HepG2 (cell line): ENCODE results near the gene NFX1. TPM values are rescaled to one million over a fixed set of nuclear protein-coding genes. Genes with fewer than 3 reads are reported as not detected.
A peak's percentile ranks its signal among the peaks of the same experiment; 100 is the strongest.

ENCODE experiments used
- TBP ChIP-seq: sonication (generic); formaldehyde crosslinking; IDR thresholded peaks from 2 replicates; pipeline ENCODE4 v1.5.0; 2020; ENCODE audit warnings: missing genetic modification reagents
- ZNF329 ChIP-seq: sonication (generic); formaldehyde crosslinking; IDR thresholded peaks from 2 replicates; pipeline ENCODE4 v1.9.0; 2021; ENCODE audit warnings: low read depth, mild to moderate bottlenecking, missing genetic modification reagents
- ZNF543 ChIP-seq: sonication (generic); formaldehyde crosslinking; IDR thresholded peaks from 2 replicates; pipeline ENCODE4 v1.4.0; 2020; ENCODE audit warnings: mild to moderate bottlenecking, missing genetic modification reagents
- ZZZ3 ChIP-seq: sonication (generic); formaldehyde crosslinking; IDR thresholded peaks from 2 replicates; pipeline ENCODE4 v1.4.0; 2020; ENCODE audit warnings: missing genetic modification reagents, mild to moderate bottlenecking, borderline replicate concordance
- polyA plus RNA-seq, 8 experiments: library from polyadenylated mRNA; depleted of rRNA in 3 of 8; stranded (reverse) in 7 of 8; unstranded in 1 of 8; fragments of >200 nt; fragmentation: Illumina TruSeq in 4 of 8; extraction: Trizol in 4 of 8; gene quantifications; 2 replicates each; pipeline versions ENCODE4 v1.2.1 to v1.2.3, GENCODE V29; 2011 to 2016; ENCODE audit warnings: low read depth in 4 of 8, missing spikeins in 1 of 8, mixed read lengths in 1 of 8; ENCODE audit not compliant: insufficient read depth in 1 of 8
- total RNA-seq, 5 experiments: library from RNA; depleted of rRNA; stranded (reverse); fragments of >200 nt; fragmentation: Illumina TruSeq; extraction: Trizol; gene quantifications; 2 replicates each; pipeline ENCODE4 v1.2.3, GENCODE V29; 2016; ENCODE audit warnings: low read depth in 1 of 5
- TF ChIP-seq, protein P1 (sequence below): sonication (generic); formaldehyde crosslinking; IDR thresholded peaks from 2 replicates; pipeline ENCODE4 v1.4.0; 2020; ENCODE audit warnings: missing genetic modification reagents
- TF ChIP-seq, protein P2 (sequence below): sonication (generic); formaldehyde crosslinking; IDR thresholded peaks from 2 replicates; pipeline ENCODE4 v1.5.1; 2020; ENCODE audit warnings: mild to moderate bottlenecking, missing genetic modification reagents, borderline replicate concordance
- TF ChIP-seq, protein P3 (sequence below): sonication (generic); formaldehyde crosslinking; IDR thresholded peaks from 2 replicates; pipeline ENCODE4 v1.4.0; 2020; ENCODE audit warnings: mild to moderate bottlenecking, missing genetic modification reagents
- TF ChIP-seq, protein P4 (sequence below): sonication (generic); formaldehyde crosslinking; IDR thresholded peaks from 2 replicates; pipeline ENCODE4 v1.9.0; 2021; ENCODE audit warnings: mild to moderate bottlenecking, missing genetic modification reagents

Gene NFX1
- total and polyA plus RNA-seq, 2 of the 13 experiments (the other 11 are each of a cell fraction or from before 2014, with no cell fraction given) = 23.9 to 27.5 TPM

DNA sequence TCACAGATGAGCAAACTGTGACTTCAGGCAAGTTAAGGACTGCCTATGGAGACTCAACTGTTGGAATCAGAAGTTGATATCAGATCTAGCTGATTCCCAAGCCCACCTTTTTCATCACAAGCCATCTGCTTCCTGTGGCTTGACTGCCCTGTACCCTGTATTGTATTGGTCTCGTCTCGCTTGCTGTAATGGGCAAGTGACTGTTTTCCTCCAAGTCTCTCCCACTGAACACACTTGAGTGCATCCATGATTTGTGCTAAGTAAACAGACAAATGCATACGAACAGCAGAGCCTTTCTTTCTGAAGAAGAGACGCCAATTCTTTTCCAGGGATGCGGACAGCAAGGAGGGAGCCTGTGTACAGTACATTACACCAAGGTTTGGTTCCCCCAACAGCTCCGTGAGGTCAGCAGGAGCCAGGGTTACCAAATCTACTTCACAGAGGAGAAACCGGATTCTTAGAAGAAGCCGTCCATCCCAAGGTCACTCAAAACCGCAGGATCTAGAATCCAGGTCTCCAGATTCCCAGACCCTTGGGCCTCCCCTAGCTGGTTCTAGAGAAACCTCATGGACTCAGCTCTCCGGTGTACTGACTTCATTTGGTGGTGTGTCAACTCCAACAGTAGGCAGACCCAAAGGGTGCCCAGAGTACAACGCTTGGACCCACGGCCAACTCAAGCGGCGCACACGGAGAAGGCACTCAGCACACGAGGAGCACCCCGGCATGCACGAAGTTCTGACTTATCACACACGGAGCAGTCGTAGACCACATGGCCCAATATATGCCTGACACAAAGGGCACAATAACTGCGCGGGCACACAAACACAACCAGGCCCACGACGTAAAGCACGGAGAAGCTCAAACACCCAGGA is 26.9 kb upstream of the NFX1 start (continued):
- TF ChIP-seq, protein P1, sequence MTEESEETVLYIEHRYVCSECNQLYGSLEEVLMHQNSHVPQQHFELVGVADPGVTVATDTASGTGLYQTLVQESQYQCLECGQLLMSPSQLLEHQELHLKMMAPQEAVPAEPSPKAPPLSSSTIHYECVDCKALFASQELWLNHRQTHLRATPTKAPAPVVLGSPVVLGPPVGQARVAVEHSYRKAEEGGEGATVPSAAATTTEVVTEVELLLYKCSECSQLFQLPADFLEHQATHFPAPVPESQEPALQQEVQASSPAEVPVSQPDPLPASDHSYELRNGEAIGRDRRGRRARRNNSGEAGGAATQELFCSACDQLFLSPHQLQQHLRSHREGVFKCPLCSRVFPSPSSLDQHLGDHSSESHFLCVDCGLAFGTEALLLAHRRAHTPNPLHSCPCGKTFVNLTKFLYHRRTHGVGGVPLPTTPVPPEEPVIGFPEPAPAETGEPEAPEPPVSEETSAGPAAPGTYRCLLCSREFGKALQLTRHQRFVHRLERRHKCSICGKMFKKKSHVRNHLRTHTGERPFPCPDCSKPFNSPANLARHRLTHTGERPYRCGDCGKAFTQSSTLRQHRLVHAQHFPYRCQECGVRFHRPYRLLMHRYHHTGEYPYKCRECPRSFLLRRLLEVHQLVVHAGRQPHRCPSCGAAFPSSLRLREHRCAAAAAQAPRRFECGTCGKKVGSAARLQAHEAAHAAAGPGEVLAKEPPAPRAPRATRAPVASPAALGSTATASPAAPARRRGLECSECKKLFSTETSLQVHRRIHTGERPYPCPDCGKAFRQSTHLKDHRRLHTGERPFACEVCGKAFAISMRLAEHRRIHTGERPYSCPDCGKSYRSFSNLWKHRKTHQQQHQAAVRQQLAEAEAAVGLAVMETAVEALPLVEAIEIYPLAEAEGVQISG (CRISPR knock-in tag) = no peak
- TF ChIP-seq, protein P2, sequence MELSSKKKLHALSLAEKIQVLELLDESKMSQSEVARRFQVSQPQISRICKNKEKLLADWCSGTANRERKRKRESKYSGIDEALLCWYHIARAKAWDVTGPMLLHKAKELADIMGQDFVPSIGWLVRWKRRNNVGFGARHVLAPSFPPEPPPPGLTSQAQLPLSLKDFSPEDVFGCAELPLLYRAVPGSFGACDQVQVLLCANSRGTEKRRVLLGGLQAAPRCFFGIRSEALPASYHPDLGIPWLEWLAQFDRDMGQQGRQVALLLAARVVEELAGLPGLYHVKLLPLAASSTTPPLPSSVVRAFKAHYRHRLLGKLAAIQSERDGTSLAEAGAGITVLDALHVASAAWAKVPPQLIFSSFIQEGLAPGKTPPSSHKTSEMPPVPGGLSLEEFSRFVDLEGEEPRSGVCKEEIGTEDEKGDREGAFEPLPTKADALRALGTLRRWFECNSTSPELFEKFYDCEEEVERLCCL (CRISPR knock-in tag) = no peak
- TF ChIP-seq ZNF543 (CRISPR knock-in tag) (no peak), ZNF329 (no peak), TBP (CRISPR knock-in tag) (no peak), ZZZ3 (CRISPR knock-in tag) (no peak)
- TF ChIP-seq, protein P3, sequence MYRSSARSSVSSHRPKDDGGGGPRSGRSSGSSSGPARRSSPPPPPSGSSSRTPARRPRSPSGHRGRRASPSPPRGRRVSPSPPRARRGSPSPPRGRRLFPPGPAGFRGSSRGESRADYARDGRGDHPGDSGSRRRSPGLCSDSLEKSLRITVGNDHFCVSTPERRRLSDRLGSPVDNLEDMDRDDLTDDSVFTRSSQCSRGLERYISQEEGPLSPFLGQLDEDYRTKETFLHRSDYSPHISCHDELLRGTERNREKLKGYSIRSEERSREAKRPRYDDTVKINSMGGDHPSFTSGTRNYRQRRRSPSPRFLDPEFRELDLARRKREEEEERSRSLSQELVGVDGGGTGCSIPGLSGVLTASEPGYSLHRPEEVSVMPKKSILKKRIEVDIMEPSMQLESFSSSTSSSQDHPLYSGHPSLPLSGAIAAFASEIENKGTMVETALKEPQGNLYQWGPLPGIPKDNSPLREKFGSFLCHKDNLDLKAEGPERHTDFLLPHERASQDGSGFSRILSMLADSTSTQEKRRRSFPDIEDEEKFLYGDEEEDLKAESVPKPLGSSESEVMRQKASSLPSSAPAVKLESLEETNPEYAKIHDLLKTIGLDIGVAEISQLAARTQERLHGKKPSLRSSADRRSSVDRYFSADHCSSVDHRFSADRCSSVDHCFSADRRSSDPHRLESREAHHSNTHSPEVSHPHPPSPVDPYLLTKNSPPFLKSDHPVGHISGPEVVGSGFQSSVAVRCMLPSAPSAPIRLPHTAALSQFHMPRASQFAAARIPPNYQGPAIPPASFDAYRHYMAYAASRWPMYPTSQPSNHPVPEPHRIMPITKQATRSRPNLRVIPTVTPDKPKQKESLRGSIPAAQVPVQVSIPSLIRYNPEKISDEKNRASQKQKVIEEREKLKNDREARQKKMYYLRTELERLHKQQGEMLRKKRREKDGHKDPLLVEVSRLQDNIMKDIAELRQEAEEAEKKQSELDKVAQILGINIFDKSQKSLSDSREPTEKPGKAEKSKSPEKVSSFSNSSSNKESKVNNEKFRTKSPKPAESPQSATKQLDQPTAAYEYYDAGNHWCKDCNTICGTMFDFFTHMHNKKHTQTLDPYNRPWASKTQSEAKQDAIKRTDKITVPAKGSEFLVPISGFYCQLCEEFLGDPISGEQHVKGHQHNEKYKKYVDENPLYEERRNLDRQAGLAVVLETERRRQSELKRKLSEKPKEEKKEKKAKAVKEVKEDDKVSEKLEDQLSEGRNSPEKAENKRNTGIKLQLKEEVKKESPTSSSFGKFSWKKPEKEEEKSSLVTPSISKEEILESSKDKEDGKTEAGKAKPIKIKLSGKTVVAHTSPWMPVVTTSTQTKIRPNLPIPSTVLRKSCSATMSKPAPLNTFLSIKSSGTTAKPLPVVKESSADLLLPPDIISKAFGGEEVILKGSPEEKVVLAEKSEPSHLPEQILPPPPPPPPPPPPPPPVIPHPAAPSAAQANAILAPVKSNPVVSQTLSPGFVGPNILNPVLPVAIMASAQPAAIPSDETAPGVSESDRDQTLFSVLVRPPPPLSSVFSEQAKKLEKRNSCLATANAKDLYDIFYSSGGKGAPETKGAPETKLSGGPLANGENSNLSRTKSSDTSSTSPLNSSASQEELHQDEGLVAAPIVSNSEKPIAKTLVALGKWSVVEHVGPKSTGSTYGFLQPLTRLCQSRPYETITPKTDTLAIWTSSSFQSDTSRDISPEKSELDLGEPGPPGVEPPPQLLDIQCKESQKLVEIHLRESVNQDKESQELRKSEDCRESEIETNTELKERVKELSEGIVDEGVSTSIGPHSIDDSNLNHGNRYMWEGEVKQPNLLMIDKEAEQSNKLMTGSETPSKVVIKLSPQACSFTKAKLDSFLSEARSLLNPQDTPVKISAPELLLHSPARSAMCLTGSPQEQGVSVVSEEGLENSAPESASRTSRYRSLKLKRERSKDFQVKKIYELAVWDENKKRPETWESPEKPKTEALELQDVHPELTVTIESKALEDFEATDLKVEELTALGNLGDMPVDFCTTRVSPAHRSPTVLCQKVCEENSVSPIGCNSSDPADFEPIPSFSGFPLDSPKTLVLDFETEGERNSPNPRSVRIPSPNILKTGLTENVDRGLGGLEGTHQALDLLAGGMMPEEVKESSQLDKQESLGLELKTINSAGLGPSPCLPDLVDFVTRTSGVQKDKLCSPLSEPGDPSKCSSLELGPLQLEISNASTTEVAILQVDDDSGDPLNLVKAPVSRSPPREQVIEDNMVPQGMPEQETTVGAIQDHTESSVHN = no peak
- TF ChIP-seq, protein P4, sequence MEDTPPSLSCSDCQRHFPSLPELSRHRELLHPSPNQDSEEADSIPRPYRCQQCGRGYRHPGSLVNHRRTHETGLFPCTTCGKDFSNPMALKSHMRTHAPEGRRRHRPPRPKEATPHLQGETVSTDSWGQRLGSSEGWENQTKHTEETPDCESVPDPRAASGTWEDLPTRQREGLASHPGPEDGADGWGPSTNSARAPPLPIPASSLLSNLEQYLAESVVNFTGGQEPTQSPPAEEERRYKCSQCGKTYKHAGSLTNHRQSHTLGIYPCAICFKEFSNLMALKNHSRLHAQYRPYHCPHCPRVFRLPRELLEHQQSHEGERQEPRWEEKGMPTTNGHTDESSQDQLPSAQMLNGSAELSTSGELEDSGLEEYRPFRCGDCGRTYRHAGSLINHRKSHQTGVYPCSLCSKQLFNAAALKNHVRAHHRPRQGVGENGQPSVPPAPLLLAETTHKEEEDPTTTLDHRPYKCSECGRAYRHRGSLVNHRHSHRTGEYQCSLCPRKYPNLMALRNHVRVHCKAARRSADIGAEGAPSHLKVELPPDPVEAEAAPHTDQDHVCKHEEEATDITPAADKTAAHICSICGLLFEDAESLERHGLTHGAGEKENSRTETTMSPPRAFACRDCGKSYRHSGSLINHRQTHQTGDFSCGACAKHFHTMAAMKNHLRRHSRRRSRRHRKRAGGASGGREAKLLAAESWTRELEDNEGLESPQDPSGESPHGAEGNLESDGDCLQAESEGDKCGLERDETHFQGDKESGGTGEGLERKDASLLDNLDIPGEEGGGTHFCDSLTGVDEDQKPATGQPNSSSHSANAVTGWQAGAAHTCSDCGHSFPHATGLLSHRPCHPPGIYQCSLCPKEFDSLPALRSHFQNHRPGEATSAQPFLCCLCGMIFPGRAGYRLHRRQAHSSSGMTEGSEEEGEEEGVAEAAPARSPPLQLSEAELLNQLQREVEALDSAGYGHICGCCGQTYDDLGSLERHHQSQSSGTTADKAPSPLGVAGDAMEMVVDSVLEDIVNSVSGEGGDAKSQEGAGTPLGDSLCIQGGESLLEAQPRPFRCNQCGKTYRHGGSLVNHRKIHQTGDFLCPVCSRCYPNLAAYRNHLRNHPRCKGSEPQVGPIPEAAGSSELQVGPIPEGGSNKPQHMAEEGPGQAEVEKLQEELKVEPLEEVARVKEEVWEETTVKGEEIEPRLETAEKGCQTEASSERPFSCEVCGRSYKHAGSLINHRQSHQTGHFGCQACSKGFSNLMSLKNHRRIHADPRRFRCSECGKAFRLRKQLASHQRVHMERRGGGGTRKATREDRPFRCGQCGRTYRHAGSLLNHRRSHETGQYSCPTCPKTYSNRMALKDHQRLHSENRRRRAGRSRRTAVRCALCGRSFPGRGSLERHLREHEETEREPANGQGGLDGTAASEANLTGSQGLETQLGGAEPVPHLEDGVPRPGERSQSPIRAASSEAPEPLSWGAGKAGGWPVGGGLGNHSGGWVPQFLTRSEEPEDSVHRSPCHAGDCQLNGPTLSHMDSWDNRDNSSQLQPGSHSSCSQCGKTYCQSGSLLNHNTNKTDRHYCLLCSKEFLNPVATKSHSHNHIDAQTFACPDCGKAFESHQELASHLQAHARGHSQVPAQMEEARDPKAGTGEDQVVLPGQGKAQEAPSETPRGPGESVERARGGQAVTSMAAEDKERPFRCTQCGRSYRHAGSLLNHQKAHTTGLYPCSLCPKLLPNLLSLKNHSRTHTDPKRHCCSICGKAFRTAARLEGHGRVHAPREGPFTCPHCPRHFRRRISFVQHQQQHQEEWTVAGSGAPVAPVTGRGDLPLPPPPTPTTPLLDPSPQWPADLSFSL = peak; percentile 61; the same call in 1 of the 2 replicates
